GM06990 (cell line): ENCODE results near the gene PARVB.

ENCODE experiments used
- DNase-seq: peaks from one replicate; pipeline ENCODE4 v3.0.0-alpha.2; 2011; ENCODE audit not compliant: insufficient read length; ENCODE audit errors: extremely low read depth
- H3K27me3 ChIP-seq: replicated peaks from 2 replicates; pipeline ENCODE4 v1.6.0; 2011; ENCODE audit warnings: low read length; ENCODE audit not compliant: control insufficient read depth, insufficient read depth
- H3K36me3 ChIP-seq: 2 replicates; pipeline ENCODE4 v1.5.1; 2011; ENCODE audit warnings: low read length; ENCODE audit not compliant: control insufficient read depth, insufficient read depth
- H3K4me3 ChIP-seq: replicated peaks from 2 replicates; pipeline ENCODE4 v1.5.1; 2011; ENCODE audit warnings: low read depth, mild to moderate bottlenecking, control low read depth, low read length
- CTCF ChIP-seq: IDR thresholded peaks from 2 replicates; pipeline ENCODE4 v1.5.1; 2011; ENCODE audit warnings: low read length, control low read depth, mild to moderate bottlenecking, inconsistent platforms; ENCODE audit not compliant: insufficient read depth, poor library complexity, severe bottlenecking

The PARVB gene

GRCh38 chr22:44089717-44090570 is 65.8 kb downstream of the PARVB start:
- no peak overlapping the region for H3K4me3 ChIP-seq
- H3K27me3 ChIP-seq, result no peaks in the 10 kb centered on the region
- DNase-seq, result no peak
- peaks cover 14% of the 10 kb centered on the region for H3K36me3 ChIP-seq
- TF ChIP-seq CTCF, result no peak

GRCh38 chr22:44090571-44090905 is 66.4 kb downstream of the PARVB start:
- Histone ChIP-seq H3K27me3 (no peaks in the 10 kb centered on the region), H3K4me3 (no peak overlapping the region), H3K36me3 (peaks cover 15% of the 10 kb centered on the region)
- DNase-seq, result no peak
- TF ChIP-seq CTCF, result no peak

- no peak for DNase-seq
- H3K4me3 ChIP-seq, result no peak overlapping the region
- no peak for TF ChIP-seq CTCF
- H3K27me3 ChIP-seq, result no peaks in the 10 kb centered on the region
- peaks cover 15% of the 10 kb centered on the region for H3K36me3 ChIP-seq
Observed at GRCh38 chr22:44091021-44091721, 67.1 kb downstream of the PARVB start.

GRCh38 chr22:44091751-44092150 is 67.6 kb downstream of the PARVB start:
- H3K4me3 ChIP-seq, result no peak overlapping the region
- DNase-seq, result no peak
- peaks cover 18% of the 10 kb centered on the region for H3K36me3 ChIP-seq
- TF ChIP-seq CTCF, result no peak
- no peaks in the 10 kb centered on the region for H3K27me3 ChIP-seq

GRCh38 chr22:44092636-44093220 is 68.6 kb downstream of the PARVB start:
- no peaks in the 10 kb centered on the region for H3K27me3 ChIP-seq
- no peak for TF ChIP-seq CTCF
- DNase-seq, result no peak
- peaks cover 25% of the 10 kb centered on the region for H3K36me3 ChIP-seq
- H3K4me3 ChIP-seq, result no peak overlapping the region
